ENCODE measurements around the gene KXD1.

The KXD1 gene

DNA sequence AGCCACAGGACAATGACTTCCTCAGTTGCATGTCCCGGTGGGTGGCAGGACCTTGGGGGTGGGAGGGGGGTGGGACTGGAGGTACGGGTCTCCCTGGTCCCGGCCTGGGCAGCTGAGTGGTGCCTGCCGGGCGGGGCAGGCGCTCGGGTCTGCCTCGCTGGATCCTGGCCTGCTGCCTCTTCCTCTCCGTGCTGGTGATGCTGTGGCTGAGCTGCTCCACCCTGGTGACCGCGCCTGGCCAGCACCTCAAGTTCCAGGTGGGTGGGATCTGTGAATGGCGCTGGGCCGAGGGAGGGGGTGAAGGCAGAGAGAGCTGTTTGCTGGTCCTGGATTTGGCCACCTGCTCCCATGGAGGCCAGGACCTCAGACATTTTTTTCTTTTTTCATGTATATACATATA, 60.6 kb downstream of the KXD1 start:
- TF ChIP-seq, protein P1, sequence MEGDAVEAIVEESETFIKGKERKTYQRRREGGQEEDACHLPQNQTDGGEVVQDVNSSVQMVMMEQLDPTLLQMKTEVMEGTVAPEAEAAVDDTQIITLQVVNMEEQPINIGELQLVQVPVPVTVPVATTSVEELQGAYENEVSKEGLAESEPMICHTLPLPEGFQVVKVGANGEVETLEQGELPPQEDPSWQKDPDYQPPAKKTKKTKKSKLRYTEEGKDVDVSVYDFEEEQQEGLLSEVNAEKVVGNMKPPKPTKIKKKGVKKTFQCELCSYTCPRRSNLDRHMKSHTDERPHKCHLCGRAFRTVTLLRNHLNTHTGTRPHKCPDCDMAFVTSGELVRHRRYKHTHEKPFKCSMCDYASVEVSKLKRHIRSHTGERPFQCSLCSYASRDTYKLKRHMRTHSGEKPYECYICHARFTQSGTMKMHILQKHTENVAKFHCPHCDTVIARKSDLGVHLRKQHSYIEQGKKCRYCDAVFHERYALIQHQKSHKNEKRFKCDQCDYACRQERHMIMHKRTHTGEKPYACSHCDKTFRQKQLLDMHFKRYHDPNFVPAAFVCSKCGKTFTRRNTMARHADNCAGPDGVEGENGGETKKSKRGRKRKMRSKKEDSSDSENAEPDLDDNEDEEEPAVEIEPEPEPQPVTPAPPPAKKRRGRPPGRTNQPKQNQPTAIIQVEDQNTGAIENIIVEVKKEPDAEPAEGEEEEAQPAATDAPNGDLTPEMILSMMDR (IDR thresholded peaks at IDR 0.05; ENCODE audit: low read length, missing control alignments), result no peak
- H3K4me3 ChIP-seq (replicated peaks; ENCODE audit: low read depth, low read length), result no peak overlapping the region
- no peak for DNase-seq (ENCODE audit: low read depth)
